Measurements from ENCODE around the gene BIN2. TPM values are rescaled to one million over a fixed set of nuclear protein-coding genes. Genes with fewer than 3 reads are reported as not detected.
"Not testable (repeated sequence)": the region's sequence is repeated elsewhere in the genome, so short reads cannot be mapped to it uniquely, and the experiment has no call there.

The BIN2 gene
- total RNA-seq, 1 donor from 2014 or later = not detected

DNA sequence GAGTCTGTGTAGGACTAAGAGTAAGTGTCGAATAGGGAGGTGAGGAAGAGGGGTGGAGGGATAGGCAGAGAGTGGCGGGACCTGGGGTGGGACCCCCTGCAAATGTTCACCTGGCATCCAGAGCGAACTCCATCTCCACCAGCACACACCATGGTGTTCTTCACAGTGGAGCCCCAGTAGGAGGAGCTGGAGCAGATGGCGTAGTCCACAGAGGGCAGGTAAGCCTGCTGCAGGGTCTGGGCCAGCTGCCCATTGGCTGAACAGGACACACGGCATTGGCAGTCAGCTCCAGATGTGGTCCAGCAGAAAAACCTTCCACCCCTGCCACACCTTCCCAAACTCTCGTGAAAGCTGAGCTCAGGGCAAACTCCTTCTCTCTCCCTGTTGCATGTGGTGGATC lies 15.8 kb upstream of the BIN2 start:
- Mint-ChIP-seq H3K27me3 (ENCODE audit: unreplicated experiment) (peaks cover 6% of the 10 kb centered on the region), H3K27ac (ENCODE audit: unreplicated experiment) (no peak overlapping the region), H3K4me3 (ENCODE audit: unreplicated experiment) (no peak overlapping the region), H3K9me3 (ENCODE audit: unreplicated experiment) (no peaks in the 10 kb centered on the region), H3K4me1 (ENCODE audit: unreplicated experiment) (peaks cover 12% of the 10 kb centered on the region), H3K36me3 (ENCODE audit: low read depth, unreplicated experiment) (peaks cover 3% of the 10 kb centered on the region)
- TF ChIP-seq, protein P1, sequence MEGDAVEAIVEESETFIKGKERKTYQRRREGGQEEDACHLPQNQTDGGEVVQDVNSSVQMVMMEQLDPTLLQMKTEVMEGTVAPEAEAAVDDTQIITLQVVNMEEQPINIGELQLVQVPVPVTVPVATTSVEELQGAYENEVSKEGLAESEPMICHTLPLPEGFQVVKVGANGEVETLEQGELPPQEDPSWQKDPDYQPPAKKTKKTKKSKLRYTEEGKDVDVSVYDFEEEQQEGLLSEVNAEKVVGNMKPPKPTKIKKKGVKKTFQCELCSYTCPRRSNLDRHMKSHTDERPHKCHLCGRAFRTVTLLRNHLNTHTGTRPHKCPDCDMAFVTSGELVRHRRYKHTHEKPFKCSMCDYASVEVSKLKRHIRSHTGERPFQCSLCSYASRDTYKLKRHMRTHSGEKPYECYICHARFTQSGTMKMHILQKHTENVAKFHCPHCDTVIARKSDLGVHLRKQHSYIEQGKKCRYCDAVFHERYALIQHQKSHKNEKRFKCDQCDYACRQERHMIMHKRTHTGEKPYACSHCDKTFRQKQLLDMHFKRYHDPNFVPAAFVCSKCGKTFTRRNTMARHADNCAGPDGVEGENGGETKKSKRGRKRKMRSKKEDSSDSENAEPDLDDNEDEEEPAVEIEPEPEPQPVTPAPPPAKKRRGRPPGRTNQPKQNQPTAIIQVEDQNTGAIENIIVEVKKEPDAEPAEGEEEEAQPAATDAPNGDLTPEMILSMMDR (IDR thresholded peaks at IDR 0.05; ENCODE audit: unreplicated experiment) = no peak
- DNase-seq (ENCODE audit: low spot score) = no peak

DNA sequence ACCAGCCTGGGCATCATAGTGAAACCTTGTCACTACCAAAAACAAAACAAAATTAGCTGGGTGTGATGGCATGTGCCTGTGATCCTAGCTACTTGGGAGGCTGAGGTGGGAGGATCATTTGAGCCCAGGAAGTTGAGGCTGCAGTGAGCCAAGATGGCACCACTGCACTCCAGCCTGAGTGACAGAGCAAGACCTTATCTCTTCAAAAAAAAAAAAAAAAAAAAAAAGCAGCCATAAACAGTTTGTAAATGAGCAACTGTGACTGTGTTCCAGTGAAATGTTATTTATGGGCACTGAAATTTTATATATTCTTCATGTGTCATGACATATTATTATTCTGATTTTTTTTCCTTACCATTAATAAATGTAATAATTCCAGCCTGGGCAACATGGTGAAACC lies 13.4 kb upstream of the BIN2 start:
- DNase-seq (ENCODE audit: low spot score); H3K27ac Mint-ChIP-seq (ENCODE audit: unreplicated experiment); H3K36me3 Mint-ChIP-seq (ENCODE audit: low read depth, unreplicated experiment); H3K4me3 Mint-ChIP-seq (ENCODE audit: unreplicated experiment); H3K27me3 Mint-ChIP-seq (ENCODE audit: unreplicated experiment); H3K9me3 Mint-ChIP-seq (ENCODE audit: unreplicated experiment); H3K4me1 Mint-ChIP-seq (ENCODE audit: unreplicated experiment): not testable (repeated sequence)

DNA sequence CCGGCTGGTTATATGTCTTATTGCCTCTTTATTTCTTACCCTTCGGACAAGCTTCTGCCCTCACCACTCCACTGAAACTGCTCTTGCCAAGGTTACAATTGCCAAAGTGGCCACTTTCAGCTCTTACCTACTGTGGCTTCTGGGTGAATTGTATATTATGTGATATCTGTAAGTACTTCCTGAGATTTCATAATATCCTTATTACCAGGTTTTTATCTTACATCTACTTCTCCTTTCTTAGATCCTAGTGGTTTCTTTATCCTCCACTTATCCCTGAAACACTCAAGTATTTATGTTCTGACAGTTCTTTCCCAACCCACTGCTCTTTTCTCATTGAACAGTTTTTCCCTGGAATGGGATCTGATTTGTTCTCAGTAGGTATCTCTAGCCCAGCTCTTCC lies 12.0 kb upstream of the BIN2 start:
- H3K36me3 Mint-ChIP-seq (ENCODE audit: low read depth, unreplicated experiment) = peaks cover 3% of the 10 kb centered on the region
- H3K4me1 Mint-ChIP-seq (ENCODE audit: unreplicated experiment) = peaks cover under 1% of the 10 kb centered on the region
- TF ChIP-seq, protein P1 (IDR thresholded peaks at IDR 0.05; ENCODE audit: unreplicated experiment) = no peak
- H3K9me3 Mint-ChIP-seq (ENCODE audit: unreplicated experiment) = no peaks in the 10 kb centered on the region
- H3K27ac Mint-ChIP-seq (ENCODE audit: unreplicated experiment) = no peak overlapping the region
- peak overlapping the region; percentile 52 for H3K4me3 Mint-ChIP-seq (ENCODE audit: unreplicated experiment)
- no peak for DNase-seq (ENCODE audit: low spot score)
- H3K27me3 Mint-ChIP-seq (ENCODE audit: unreplicated experiment) = peaks cover 3% of the 10 kb centered on the region

DNA sequence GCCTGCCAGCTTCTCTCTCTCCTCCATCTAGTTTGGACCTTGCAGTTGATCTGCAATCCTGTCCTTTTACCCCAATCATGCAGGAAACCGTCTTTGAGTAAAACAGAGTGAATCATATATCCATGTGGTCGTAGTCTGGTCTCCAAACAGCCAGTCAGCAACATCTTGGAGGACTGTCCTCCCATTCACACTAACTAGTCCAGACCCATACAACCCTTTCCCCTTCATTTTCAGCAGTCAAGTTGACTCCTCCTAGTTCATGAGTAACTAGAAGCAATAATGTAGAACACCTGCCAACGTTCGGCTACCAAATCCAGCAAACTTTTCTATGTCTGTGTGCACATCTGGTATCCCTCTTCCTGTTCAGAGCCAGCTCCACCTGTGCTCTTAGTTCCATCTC lies 10.8 kb upstream of the BIN2 start:
- H3K36me3 Mint-ChIP-seq (ENCODE audit: low read depth, unreplicated experiment) = peaks cover 3% of the 10 kb centered on the region
- DNase-seq (ENCODE audit: low spot score) = no peak
- TF ChIP-seq, protein P1 (IDR thresholded peaks at IDR 0.05; ENCODE audit: unreplicated experiment) = no peak
- no peak overlapping the region for H3K27ac Mint-ChIP-seq (ENCODE audit: unreplicated experiment)
- H3K4me1 Mint-ChIP-seq (ENCODE audit: unreplicated experiment) = peaks cover 2% of the 10 kb centered on the region
- no peaks in the 10 kb centered on the region for H3K9me3 Mint-ChIP-seq (ENCODE audit: unreplicated experiment)
- peaks cover 4% of the 10 kb centered on the region for H3K27me3 Mint-ChIP-seq (ENCODE audit: unreplicated experiment)
- H3K4me3 Mint-ChIP-seq (ENCODE audit: unreplicated experiment) = no peak overlapping the region

DNA sequence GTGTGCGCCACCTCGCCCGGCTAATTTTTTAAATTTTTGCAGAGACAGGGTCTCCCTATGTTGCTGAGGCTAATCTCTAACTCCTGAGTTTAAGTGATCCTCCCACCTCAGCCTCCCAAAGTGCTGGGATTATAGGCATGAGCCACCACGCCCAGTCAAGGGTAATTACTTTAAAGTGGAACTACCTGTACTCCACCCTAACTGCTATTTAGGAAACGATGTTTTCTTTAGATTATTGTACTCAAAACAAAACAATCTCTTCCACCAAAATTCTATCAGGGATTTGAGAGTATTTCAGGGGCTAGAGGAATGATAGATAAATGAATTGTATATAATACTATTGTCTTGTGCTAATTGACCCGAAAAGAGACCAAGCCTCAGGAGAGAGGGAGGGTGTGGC lies 9.6 kb upstream of the BIN2 start:
- Mint-ChIP-seq H3K36me3 (ENCODE audit: low read depth, unreplicated experiment) (peaks cover 3% of the 10 kb centered on the region), H3K27ac (ENCODE audit: unreplicated experiment) (no peak overlapping the region)

More for the DNA sequence above, 9.6 kb upstream of the BIN2 start:
- Mint-ChIP-seq H3K27me3 (ENCODE audit: unreplicated experiment) (peaks cover 4% of the 10 kb centered on the region), H3K4me1 (ENCODE audit: unreplicated experiment) (peaks cover 2% of the 10 kb centered on the region), H3K4me3 (ENCODE audit: unreplicated experiment) (no peak overlapping the region), H3K9me3 (ENCODE audit: unreplicated experiment) (no peaks in the 10 kb centered on the region)
- DNase-seq (ENCODE audit: low spot score) = no peak
- TF ChIP-seq, protein P1 (IDR thresholded peaks at IDR 0.05; ENCODE audit: unreplicated experiment) = no peak
